ENCODE results near the gene SPOP. TPM values are rescaled to one million over a fixed set of nuclear protein-coding genes. Genes with fewer than 3 reads are reported as not detected.
A peak's percentile ranks its signal among the peaks of the same experiment; 100 is the strongest.

Gene SPOP
- total RNA-seq, 4 donors from 2014 or later, result 44.3 to 147 (median 99.0) TPM

DNA sequence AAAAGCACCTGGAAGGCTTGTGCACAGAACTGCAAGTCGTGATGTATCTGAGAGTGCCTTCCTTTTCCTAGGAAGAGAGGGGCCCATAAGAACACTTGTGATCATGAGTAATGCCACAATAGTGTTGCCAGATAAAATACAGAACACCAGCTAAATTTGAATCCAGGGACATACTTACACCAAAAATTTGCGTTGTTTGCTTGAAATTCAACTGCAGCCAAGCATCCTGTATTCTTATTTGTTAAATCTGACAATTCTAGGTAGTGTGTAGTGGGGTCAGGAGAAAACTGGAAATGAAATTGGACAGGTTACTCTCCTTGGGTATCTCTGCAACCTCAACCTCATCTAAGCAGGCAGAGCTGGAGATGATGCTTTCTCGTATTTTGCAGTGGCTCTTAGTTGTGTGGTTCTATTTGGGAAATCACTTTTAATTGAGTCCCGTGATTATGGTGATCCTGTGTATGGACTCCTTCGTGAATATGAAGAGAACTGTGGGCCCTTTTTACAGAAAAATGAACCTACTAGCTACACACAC, 17.9 kb upstream of the SPOP start:
- intact Hi-C loops (cut with DNase I; ENCODE audit: low total_unique reads), result loop anchor here (1.0 kb wide), 1 partner anchor 127 kb away; no protein-coding TSS in a partner anchor
- no peaks in the 10 kb centered on the region for H3K9me3 ChIP-seq
- no peak overlapping the region for H3K27ac ChIP-seq
- no peaks in the 10 kb centered on the region for H3K27me3 ChIP-seq
- H3K36me3 ChIP-seq, result no peaks in the 10 kb centered on the region
- no peak for DNase-seq
- no peak overlapping the region for H3K4me3 ChIP-seq
- TF ChIP-seq POLR2A (IDR thresholded peaks at IDR 0.05), result no peak
- no peak for TF ChIP-seq CTCF (IDR thresholded peaks at IDR 0.05)
- H3K4me1 ChIP-seq, result peaks cover 6 to 9% of the 10 kb centered on the region in 2 donors

DNA sequence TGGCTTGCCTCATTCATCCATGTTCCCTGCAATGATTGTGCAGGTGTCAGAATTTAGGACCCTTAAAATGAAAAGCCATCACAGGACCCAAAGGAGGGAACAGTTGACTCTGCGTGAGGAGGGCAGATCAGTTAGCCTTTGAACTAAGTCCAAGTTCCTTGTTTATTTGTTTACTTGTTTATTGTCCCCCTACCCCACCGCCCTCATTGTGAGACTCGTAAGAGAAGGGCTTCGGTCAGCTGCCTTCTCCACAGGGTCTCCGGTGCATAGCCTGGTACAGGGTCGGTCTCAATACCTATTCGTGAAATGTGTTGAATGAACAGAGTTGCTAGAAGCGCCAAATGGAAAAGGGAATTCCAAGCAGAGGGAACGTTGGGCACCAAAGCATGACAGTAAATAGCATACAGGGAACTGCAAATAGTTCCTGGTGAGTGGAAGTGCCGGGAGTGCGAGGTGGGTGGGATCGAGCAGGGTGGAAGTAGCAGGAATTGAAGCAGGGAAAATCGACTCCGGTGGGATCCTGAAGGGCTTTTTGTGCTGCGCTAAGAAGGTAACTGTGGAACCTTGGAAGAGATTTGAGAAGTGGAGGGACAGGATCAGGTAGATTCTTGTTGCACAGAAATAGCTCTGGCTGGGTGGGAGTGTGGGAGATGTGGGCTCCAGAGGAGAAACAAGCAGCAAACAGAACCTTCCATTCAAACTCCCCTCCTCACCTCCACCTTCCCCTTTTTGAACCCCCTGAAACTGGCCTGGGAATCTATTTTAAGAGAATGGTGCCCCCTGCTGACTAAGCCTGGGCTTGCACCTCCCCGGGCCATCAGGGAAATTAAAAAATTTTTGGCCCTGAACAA, 17.2 kb upstream of the SPOP start:
- peaks cover 9 to 12% of the 10 kb centered on the region in 2 donors for H3K4me1 ChIP-seq
- TF ChIP-seq POLR2A (IDR thresholded peaks at IDR 0.05) (no peak), CTCF (IDR thresholded peaks at IDR 0.05) (peak; percentile 93 to 96 (median 94))
- H3K36me3 ChIP-seq, result no peaks in the 10 kb centered on the region
- H3K9me3 ChIP-seq, result no peaks in the 10 kb centered on the region
- peak; percentile 63 to 71 for DNase-seq
- H3K4me3 ChIP-seq, result no peak overlapping the region
- intact Hi-C loops (cut with DNase I; ENCODE audit: low total_unique reads), result loop anchor here (1.0 kb wide), 1 partner anchor 127 kb away; no protein-coding TSS in a partner anchor
- H3K27ac ChIP-seq, result peak overlapping the region in 1 of 2 donors; percentile 8
- no peaks in the 10 kb centered on the region for H3K27me3 ChIP-seq

GRCh38 chr17:49692751-49693150, 14.9 kb upstream of the SPOP start:
- Histone ChIP-seq H3K36me3 (no peaks in the 10 kb centered on the region), H3K9me3 (no peaks in the 10 kb centered on the region), H3K27me3 (no peaks in the 10 kb centered on the region), H3K4me3 (no peak overlapping the region), H3K27ac (peak overlapping the region; percentile 90 to 95), H3K4me1 (peaks cover 9 to 12% of the 10 kb centered on the region in 2 donors)
- no peak for DNase-seq
- TF ChIP-seq CTCF (IDR thresholded peaks at IDR 0.05) (no peak), POLR2A (IDR thresholded peaks at IDR 0.05) (no peak)
- intact Hi-C loops (cut with DNase I; ENCODE audit: low total_unique reads), result no loop called here

- Histone ChIP-seq H3K4me1 (peaks cover 9 to 12% of the 10 kb centered on the region in 2 donors), H3K27me3 (no peaks in the 10 kb centered on the region), H3K36me3 (no peaks in the 10 kb centered on the region), H3K27ac (peak overlapping the region; percentile 90 to 95), H3K4me3 (no peak overlapping the region), H3K9me3 (no peaks in the 10 kb centered on the region)
- TF ChIP-seq POLR2A (IDR thresholded peaks at IDR 0.05) (no peak), CTCF (IDR thresholded peaks at IDR 0.05) (no peak)
- DNase-seq, result peak in 1 of 2 donors; percentile 34
- intact Hi-C loops (cut with DNase I; ENCODE audit: low total_unique reads), result no loop called here
Measured at GRCh38 chr17:49691677-49692191, 13.8 kb upstream of the SPOP start.
